Cardiac fibroblast (primary cell): ENCODE data around the gene CHPF2.

Experiments used
- DNase-seq, 2 donors: peaks; one replicate each; pipeline versions ENCODE4 v3.0.0 to v3.0.0-alpha.2; 2010; ENCODE audit warnings: low read depth in 2 of 2
- H3K4me3 ChIP-seq, 2 donors: replicated peaks in 1 of 2; 1 replicate in 1 of 2; 2 replicates in 1 of 2; pipeline ENCODE4 v1.5.1; 2011; ENCODE audit warnings: low read depth in 2 of 2, low read length in 2 of 2, mild to moderate bottlenecking in 2 of 2, moderate library complexity in 1 of 2
- CTCF ChIP-seq: IDR thresholded peaks from one replicate; pipeline ENCODE4 v1.5.1; 2011; ENCODE audit warnings: low read depth, mild to moderate bottlenecking, low read length, inconsistent platforms

The CHPF2 gene

GRCh38 chr7:151231080-151231479, 1.2 kb upstream of the CHPF2 start:
- no peak for TF ChIP-seq CTCF
- no peak for DNase-seq
- H3K4me3 ChIP-seq, result no peak overlapping the region

DNA sequence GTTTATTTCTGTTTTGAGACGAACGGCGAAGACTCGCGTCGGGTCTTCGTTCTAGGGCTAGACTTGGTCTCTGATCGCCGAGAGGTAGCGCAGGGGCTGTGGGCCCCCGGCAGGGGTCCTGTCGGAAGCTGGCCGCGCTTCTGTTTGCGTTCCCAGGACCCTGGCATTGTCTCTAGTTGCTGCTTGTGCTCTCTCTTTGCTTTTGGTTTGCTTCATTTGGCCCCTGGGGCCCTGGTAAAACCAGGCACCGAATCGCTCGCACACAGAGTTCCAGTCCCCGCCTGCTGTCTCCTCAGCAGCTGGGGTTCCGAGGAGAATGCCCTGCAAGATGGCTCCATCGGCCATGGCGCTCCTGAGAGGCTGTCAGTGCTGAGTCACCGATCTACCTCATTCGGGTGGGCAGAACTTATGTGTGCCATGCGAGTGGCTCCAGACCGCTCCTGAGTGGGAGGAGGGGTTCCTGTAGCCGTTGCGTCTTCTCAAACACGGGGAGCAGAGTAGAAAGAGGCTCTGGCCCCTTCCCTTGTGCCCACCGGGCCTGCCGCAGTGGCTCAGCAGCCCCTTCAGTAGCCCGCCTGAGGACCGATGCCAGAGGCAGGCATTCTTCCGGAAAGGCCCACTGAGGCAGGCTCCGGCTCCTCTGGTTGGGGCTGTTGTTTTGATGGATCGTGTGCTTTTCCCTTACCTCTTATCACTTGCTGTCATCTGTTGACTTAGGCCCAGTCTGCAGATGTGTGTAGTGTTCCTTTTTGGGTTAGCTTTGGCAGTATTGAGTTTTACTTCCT, 826 bp downstream of the CHPF2 start:
- no peak for TF ChIP-seq CTCF
- DNase-seq, result peak; percentile 79 to 85
- peak overlapping the region; percentile 96 to 99 for H3K4me3 ChIP-seq

- peak overlapping the region; percentile 96 to 99 for H3K4me3 ChIP-seq
- DNase-seq, result no peak
- TF ChIP-seq CTCF, result no peak
These were observed 1.5 kb downstream of the CHPF2 start for GRCh38 chr7:151233804-151234203.

DNA sequence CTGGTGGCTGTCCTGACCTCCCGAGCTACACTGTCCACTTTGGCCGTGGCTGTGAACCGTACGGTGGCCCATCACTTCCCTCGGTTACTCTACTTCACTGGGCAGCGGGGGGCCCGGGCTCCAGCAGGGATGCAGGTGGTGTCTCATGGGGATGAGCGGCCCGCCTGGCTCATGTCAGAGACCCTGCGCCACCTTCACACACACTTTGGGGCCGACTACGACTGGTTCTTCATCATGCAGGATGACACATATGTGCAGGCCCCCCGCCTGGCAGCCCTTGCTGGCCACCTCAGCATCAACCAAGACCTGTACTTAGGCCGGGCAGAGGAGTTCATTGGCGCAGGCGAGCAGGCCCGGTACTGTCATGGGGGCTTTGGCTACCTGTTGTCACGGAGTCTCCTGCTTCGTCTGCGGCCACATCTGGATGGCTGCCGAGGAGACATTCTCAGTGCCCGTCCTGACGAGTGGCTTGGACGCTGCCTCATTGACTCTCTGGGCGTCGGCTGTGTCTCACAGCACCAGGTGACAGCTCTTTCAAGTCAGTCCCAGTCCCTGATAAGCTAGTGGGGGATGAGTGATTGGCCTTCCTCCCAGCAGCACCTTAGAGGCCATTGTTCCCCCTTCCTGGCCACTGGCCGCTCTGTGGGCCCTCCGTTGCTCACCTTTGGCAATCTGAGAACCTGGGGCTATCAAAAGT, 3.0 kb downstream of the CHPF2 start:
- TF ChIP-seq CTCF, result no peak
- no peak overlapping the region for H3K4me3 ChIP-seq
- no peak for DNase-seq

- TF ChIP-seq CTCF, result no peak
- DNase-seq, result no peak
- H3K4me3 ChIP-seq, result no peak overlapping the region
These were observed 4.1 kb downstream of the CHPF2 start for GRCh38 chr7:151236406-151236805.

DNA sequence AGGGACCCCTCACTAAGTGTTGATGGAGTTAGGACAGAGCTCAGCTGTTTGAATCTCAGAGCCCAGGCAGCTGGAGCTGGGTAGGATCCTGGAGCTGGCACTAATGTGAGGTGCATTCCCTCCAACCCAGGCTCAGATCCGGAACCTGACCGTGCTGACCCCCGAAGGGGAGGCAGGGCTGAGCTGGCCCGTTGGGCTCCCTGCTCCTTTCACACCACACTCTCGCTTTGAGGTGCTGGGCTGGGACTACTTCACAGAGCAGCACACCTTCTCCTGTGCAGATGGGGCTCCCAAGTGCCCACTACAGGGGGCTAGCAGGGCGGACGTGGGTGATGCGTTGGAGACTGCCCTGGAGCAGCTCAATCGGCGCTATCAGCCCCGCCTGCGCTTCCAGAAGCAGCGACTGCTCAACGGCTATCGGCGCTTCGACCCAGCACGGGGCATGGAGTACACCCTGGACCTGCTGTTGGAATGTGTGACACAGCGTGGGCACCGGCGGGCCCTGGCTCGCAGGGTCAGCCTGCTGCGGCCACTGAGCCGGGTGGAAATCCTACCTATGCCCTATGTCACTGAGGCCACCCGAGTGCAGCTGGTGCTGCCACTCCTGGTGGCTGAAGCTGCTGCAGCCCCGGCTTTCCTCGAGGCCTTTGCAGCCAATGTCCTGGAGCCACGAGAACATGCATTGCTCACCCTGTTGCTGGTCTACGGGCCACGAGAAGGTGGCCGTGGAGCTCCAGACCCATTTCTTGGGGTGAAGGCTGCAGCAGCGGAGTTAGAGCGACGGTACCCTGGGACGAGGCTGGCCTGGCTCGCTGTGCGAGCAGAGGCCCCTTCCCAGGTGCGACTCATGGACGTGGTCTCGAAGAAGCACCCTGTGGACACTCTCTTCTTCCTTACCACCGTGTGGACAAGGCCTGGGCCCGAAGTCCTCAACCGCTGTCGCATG, 5.2 kb downstream of the CHPF2 start:
- DNase-seq, result no peak
- H3K4me3 ChIP-seq, result no peak overlapping the region
- no peak for TF ChIP-seq CTCF
